ENCODE results near the gene IDH3A.

The IDH3A gene

GRCh38 chr15:78207110-78207458, 57.9 kb downstream of the IDH3A start:
- H3K27ac ChIP-seq (ENCODE audit: low read length): no peak overlapping the region
- no peak overlapping the region for H3K9ac ChIP-seq (ENCODE audit: low read depth, low read length)
- H3K36me3 ChIP-seq (ENCODE audit: insufficient read depth, low read depth, low read length): no peaks in the 10 kb centered on the region
- H3K4me3 ChIP-seq (ENCODE audit: low read length): no peak overlapping the region
- no peaks in the 10 kb centered on the region for H3K9me3 ChIP-seq (ENCODE audit: insufficient read depth, low read depth, low read length)
- H3K4me1 ChIP-seq (ENCODE audit: insufficient read depth, low read length): no peaks in the 10 kb centered on the region
- H3K27me3 ChIP-seq (ENCODE audit: insufficient read depth, low read length): no peaks in the 10 kb centered on the region

- Histone ChIP-seq H3K36me3 (ENCODE audit: insufficient read depth, low read depth, low read length) (no peaks in the 10 kb centered on the region), H3K9ac (ENCODE audit: low read depth, low read length) (no peak overlapping the region), H3K27ac (ENCODE audit: low read length) (no peak overlapping the region), H3K4me3 (ENCODE audit: low read length) (no peak overlapping the region), H3K27me3 (ENCODE audit: insufficient read depth, low read length) (no peaks in the 10 kb centered on the region), H3K4me1 (ENCODE audit: insufficient read depth, low read length) (no peaks in the 10 kb centered on the region; the same call in 1 of the 2 replicates), H3K9me3 (ENCODE audit: insufficient read depth, low read depth, low read length) (no peaks in the 10 kb centered on the region)
These were observed 58.6 kb downstream of the IDH3A start for GRCh38 chr15:78207641-78208340.

GRCh38 chr15:78208341-78208844, 59.2 kb downstream of the IDH3A start:
- H3K4me3 ChIP-seq (ENCODE audit: low read length): no peak overlapping the region
- no peak overlapping the region for H3K27ac ChIP-seq (ENCODE audit: low read length)
- no peaks in the 10 kb centered on the region for H3K36me3 ChIP-seq (ENCODE audit: insufficient read depth, low read depth, low read length)
- no peaks in the 10 kb centered on the region for H3K9me3 ChIP-seq (ENCODE audit: insufficient read depth, low read depth, low read length)
- H3K27me3 ChIP-seq (ENCODE audit: insufficient read depth, low read length): no peaks in the 10 kb centered on the region
- no peak overlapping the region for H3K9ac ChIP-seq (ENCODE audit: low read depth, low read length)
- H3K4me1 ChIP-seq (ENCODE audit: insufficient read depth, low read length): no peaks in the 10 kb centered on the region; the same call in 1 of the 2 replicates

- no peak overlapping the region for H3K9ac ChIP-seq (ENCODE audit: low read depth, low read length)
- no peaks in the 10 kb centered on the region for H3K9me3 ChIP-seq (ENCODE audit: insufficient read depth, low read depth, low read length)
- H3K36me3 ChIP-seq (ENCODE audit: insufficient read depth, low read depth, low read length): no peaks in the 10 kb centered on the region
- H3K4me3 ChIP-seq (ENCODE audit: low read length): no peak overlapping the region
- H3K4me1 ChIP-seq (ENCODE audit: insufficient read depth, low read length): no peaks in the 10 kb centered on the region; the same call in 1 of the 2 replicates
- no peak overlapping the region for H3K27ac ChIP-seq (ENCODE audit: low read length)
- H3K27me3 ChIP-seq (ENCODE audit: insufficient read depth, low read length): no peaks in the 10 kb centered on the region
These were observed 59.9 kb downstream of the IDH3A start for GRCh38 chr15:78208887-78209645.

GRCh38 chr15:78209646-78210348, 60.6 kb downstream of the IDH3A start:
- no peaks in the 10 kb centered on the region for H3K27me3 ChIP-seq (ENCODE audit: insufficient read depth, low read length)
- no peaks in the 10 kb centered on the region; the same call in 1 of the 2 replicates for H3K4me1 ChIP-seq (ENCODE audit: insufficient read depth, low read length)
- no peak overlapping the region for H3K9ac ChIP-seq (ENCODE audit: low read depth, low read length)
- no peaks in the 10 kb centered on the region for H3K9me3 ChIP-seq (ENCODE audit: insufficient read depth, low read depth, low read length)
- H3K4me3 ChIP-seq (ENCODE audit: low read length): no peak overlapping the region
- no peaks in the 10 kb centered on the region for H3K36me3 ChIP-seq (ENCODE audit: insufficient read depth, low read depth, low read length)
- H3K27ac ChIP-seq (ENCODE audit: low read length): no peak overlapping the region

- no peak overlapping the region for H3K9ac ChIP-seq (ENCODE audit: low read depth, low read length)
- no peaks in the 10 kb centered on the region for H3K27me3 ChIP-seq (ENCODE audit: insufficient read depth, low read length)
- no peaks in the 10 kb centered on the region for H3K9me3 ChIP-seq (ENCODE audit: insufficient read depth, low read depth, low read length)
- no peak overlapping the region for H3K27ac ChIP-seq (ENCODE audit: low read length)
- H3K4me3 ChIP-seq (ENCODE audit: low read length): no peak overlapping the region
- H3K36me3 ChIP-seq (ENCODE audit: insufficient read depth, low read depth, low read length): no peaks in the 10 kb centered on the region
- no peaks in the 10 kb centered on the region; the same call in 1 of the 2 replicates for H3K4me1 ChIP-seq (ENCODE audit: insufficient read depth, low read length)
These were observed 61.2 kb downstream of the IDH3A start for GRCh38 chr15:78210349-78210717.

- H3K4me3 ChIP-seq (ENCODE audit: low read length): no peak overlapping the region
- H3K36me3 ChIP-seq (ENCODE audit: insufficient read depth, low read depth, low read length): no peaks in the 10 kb centered on the region
- no peaks in the 10 kb centered on the region for H3K27me3 ChIP-seq (ENCODE audit: insufficient read depth, low read length)
- no peaks in the 10 kb centered on the region; the same call in 1 of the 2 replicates for H3K4me1 ChIP-seq (ENCODE audit: insufficient read depth, low read length)
- H3K27ac ChIP-seq (ENCODE audit: low read length): no peak overlapping the region
- no peak overlapping the region for H3K9ac ChIP-seq (ENCODE audit: low read depth, low read length)
- H3K9me3 ChIP-seq (ENCODE audit: insufficient read depth, low read depth, low read length): no peaks in the 10 kb centered on the region
These were observed 62.2 kb downstream of the IDH3A start for GRCh38 chr15:78211189-78211921.

- no peak overlapping the region for H3K9ac ChIP-seq (ENCODE audit: low read depth, low read length)
- no peaks in the 10 kb centered on the region; the same call in 1 of the 2 replicates for H3K4me1 ChIP-seq (ENCODE audit: insufficient read depth, low read length)
- H3K27ac ChIP-seq (ENCODE audit: low read length): no peak overlapping the region
- no peak overlapping the region for H3K4me3 ChIP-seq (ENCODE audit: low read length)
- H3K36me3 ChIP-seq (ENCODE audit: insufficient read depth, low read depth, low read length): no peaks in the 10 kb centered on the region
- no peaks in the 10 kb centered on the region for H3K9me3 ChIP-seq (ENCODE audit: insufficient read depth, low read depth, low read length)
- H3K27me3 ChIP-seq (ENCODE audit: insufficient read depth, low read length): no peaks in the 10 kb centered on the region
These were observed 62.8 kb downstream of the IDH3A start for GRCh38 chr15:78212008-78212407.

- H3K4me1 ChIP-seq (ENCODE audit: insufficient read depth, low read length): no peaks in the 10 kb centered on the region; the same call in 1 of the 2 replicates
These were observed 63.6 kb downstream of the IDH3A start for GRCh38 chr15:78212546-78213424.

GRCh38 chr15:78213425-78213750, 64.2 kb downstream of the IDH3A start:
- Histone ChIP-seq H3K27ac (ENCODE audit: low read length) (no peak overlapping the region), H3K36me3 (ENCODE audit: insufficient read depth, low read depth, low read length) (no peaks in the 10 kb centered on the region), H3K9ac (ENCODE audit: low read depth, low read length) (no peak overlapping the region), H3K4me3 (ENCODE audit: low read length) (no peak overlapping the region), H3K9me3 (ENCODE audit: insufficient read depth, low read depth, low read length) (no peaks in the 10 kb centered on the region), H3K4me1 (ENCODE audit: insufficient read depth, low read length) (no peaks in the 10 kb centered on the region; the same call in 1 of the 2 replicates), H3K27me3 (ENCODE audit: insufficient read depth, low read length) (no peaks in the 10 kb centered on the region)

More at GRCh38 chr15:78212546-78213424, 63.6 kb downstream of the IDH3A start:
- Histone ChIP-seq H3K9me3 (ENCODE audit: insufficient read depth, low read depth, low read length) (no peaks in the 10 kb centered on the region), H3K27ac (ENCODE audit: low read length) (no peak overlapping the region), H3K9ac (ENCODE audit: low read depth, low read length) (no peak overlapping the region), H3K36me3 (ENCODE audit: insufficient read depth, low read depth, low read length) (no peaks in the 10 kb centered on the region), H3K27me3 (ENCODE audit: insufficient read depth, low read length) (no peaks in the 10 kb centered on the region), H3K4me3 (ENCODE audit: low read length) (no peak overlapping the region)
